ENCODE results near the gene SPTBN5.

DNA sequence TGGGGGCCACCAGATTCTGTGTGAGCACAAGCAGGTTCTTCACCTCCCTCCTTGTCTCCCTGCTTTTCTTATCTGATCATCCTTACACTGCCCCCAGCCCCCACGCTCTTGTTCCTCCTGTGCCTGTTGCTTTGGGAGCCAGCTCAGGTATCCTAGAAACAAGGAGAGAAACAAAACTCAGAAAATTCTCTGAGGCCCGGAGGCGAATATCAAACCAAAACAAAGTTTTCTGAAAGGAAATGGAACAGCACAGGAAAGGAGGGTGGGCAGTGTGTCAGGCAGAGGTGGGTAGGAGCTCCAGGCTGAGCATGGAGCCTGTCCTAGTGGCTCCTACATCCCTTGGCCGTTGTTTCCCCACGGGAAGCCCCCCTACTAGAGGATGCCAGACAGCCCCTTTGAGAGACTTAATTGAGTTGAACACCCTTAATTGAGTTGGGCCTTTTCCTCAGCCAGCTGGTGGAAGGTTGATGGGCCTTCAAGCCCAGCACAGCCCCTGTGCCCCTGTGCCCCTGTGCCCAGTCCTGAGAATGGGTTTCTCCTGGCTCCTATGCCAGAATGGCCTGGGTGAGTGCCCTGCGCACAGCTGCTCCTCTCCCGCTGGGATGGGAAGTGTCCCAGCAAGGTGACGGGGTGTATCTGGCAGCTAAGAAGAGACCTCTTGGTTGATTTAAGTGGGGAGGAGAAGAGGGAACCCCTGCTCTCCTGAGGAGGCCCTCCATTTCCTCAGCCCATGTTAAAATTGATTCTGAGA is 88.8 kb downstream of the SPTBN5 start:
- no peak for TF ChIP-seq POLR2A (IDR thresholded peaks at IDR 0.05)
- TF ChIP-seq, protein P1, sequence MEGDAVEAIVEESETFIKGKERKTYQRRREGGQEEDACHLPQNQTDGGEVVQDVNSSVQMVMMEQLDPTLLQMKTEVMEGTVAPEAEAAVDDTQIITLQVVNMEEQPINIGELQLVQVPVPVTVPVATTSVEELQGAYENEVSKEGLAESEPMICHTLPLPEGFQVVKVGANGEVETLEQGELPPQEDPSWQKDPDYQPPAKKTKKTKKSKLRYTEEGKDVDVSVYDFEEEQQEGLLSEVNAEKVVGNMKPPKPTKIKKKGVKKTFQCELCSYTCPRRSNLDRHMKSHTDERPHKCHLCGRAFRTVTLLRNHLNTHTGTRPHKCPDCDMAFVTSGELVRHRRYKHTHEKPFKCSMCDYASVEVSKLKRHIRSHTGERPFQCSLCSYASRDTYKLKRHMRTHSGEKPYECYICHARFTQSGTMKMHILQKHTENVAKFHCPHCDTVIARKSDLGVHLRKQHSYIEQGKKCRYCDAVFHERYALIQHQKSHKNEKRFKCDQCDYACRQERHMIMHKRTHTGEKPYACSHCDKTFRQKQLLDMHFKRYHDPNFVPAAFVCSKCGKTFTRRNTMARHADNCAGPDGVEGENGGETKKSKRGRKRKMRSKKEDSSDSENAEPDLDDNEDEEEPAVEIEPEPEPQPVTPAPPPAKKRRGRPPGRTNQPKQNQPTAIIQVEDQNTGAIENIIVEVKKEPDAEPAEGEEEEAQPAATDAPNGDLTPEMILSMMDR (IDR thresholded peaks at IDR 0.05), result no peak

All from testis (tissue), 2 donors.